Amniotic epithelial cell (primary cell): ENCODE results near the gene STX2.
A peak's percentile ranks its signal among the peaks of the same experiment; 100 is the strongest.
"Not testable (repeated sequence)": the region's sequence is repeated elsewhere in the genome, so short reads cannot be mapped to it uniquely, and the experiment has no call there.

Experiments
- DNase-seq: peaks from one replicate; pipeline ENCODE4 v3.0.0-alpha.2; 2010; ENCODE audit warnings: low read depth

STX2 gene

GRCh38 chr12:130799051-130799450 lies 40.0 kb downstream of the STX2 start:
- DNase-seq: peak; percentile 8

DNA sequence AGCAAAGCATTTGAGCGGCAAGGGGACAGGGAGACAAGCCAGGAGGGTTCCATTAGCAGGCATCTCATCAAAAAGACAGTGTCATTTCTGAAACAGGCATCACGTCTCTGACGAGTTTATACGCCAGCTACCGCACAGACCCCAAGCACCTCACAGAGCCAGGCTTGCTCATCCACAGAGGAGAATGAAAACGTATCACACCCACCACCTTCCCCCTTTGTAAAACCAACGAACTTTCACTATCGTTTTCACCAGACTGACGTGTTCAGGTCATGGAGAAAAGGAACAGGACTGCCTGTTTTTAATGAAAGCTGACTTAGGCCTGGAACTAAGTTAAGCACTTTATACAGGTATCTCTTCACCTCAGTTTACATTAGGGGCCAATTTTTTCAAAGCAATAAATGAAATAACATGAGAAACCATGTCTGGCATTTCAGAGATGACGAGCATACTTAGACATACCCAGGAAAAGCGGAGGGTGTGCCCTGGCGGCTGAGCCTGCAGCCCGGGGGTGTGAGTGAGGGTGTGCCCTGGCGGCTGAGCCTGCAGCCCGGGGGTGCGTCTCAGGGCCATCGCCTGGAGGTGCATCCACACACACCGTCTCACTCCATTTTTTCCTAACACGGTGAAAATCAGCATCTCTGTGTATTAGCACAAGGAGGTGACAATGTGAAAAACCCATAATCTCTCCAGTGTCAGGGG lies 41.9 kb downstream of the STX2 start:
- DNase-seq: peak; percentile 8

DNA sequence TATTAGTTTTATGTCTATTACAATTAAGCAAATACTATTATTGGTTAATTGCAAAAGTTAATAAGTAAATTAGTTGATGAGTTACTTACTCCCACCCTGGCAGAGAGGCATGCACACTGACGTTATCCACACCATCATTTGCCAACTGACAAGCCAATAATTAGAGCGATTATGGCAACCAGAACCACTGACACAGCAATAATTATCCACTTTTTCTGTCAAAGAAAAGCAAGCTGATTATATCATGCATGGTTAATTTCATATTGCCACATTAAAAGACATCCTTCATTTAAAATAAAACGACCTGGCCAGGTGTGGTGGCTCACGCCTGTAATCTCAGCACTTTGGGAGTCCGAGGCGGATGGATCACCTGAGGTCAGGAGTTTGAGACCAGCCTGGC lies 43.1 kb downstream of the STX2 start:
- DNase-seq: no peak

- DNase-seq: no peak
Measured at GRCh38 chr12:130793554-130793849, 45.5 kb downstream of the STX2 start.

GRCh38 chr12:130792821-130793553 lies 46.1 kb downstream of the STX2 start:
- no peak for DNase-seq

- peak; percentile 14 for DNase-seq
Measured at GRCh38 chr12:130791629-130792028, 47.4 kb downstream of the STX2 start.

DNA sequence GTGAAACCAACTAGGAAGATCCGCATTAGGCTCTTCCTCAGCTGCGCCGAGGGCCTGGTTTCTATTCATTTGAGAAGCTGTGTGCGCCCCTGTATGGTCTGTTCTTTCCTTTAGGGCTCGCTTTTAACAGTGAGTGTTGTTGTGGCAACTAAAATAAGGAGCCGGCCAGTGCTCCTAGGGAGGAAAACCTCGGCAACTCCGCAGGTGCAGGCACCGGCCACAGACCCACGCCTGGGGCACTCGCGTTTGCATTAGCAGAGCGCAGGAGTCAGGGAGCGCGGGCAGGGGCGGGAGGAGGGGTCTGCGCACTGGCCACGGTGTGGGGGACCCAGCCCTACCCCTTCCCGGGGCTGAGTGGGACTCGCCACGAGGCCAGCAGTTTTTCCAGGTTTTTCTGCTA lies 50.5 kb downstream of the STX2 start:
- no peak for DNase-seq

DNA sequence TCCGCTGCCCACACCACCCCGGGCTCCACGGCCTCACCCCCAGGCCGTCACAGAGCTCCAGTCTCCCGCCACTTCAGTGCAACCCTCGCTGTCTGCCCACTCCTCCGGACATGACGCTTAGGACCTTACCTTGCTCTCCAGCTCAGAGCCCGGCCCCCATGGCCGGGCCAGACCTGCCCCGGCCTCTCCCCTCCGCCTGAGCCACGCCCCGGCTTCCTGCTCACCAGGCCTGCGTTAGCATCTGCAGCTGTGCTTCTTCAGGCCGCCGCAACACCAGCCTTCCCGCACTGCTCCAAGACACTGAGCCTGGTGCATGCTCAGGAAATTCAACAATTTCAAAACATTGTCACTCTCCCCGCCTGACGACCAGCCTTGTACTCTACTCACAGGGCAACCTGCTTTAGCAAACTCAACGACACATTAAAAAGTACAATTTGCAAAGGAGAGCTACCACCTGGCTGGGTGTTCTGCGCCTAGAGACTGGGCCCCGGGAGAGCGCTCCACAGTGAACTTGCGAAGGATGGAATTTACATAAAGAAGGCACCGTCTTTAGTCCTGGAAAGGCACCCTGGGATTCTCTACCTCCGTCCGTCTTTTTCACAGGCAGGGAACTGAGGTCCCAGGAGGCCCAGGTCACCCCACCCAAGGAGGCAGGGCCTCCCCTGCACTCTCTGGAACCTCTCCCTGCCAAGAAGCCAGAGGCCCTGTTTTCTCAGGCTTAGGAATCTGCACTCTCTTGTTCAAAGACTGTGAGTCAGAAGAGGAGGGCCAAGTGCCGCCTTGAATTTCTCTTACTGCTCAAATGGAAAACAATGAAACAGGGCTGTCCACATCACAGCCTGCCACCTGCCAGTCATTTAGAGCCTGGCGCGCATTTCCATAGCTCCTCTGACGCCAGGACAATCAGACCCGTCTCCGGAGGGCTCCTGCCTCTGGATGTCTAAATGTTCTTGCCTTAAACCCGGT lies 51.3 kb downstream of the STX2 start:
- peak; percentile 72 for DNase-seq

- DNase-seq: no peak
Measured at GRCh38 chr12:130787041-130787440, 52.0 kb downstream of the STX2 start.

DNA sequence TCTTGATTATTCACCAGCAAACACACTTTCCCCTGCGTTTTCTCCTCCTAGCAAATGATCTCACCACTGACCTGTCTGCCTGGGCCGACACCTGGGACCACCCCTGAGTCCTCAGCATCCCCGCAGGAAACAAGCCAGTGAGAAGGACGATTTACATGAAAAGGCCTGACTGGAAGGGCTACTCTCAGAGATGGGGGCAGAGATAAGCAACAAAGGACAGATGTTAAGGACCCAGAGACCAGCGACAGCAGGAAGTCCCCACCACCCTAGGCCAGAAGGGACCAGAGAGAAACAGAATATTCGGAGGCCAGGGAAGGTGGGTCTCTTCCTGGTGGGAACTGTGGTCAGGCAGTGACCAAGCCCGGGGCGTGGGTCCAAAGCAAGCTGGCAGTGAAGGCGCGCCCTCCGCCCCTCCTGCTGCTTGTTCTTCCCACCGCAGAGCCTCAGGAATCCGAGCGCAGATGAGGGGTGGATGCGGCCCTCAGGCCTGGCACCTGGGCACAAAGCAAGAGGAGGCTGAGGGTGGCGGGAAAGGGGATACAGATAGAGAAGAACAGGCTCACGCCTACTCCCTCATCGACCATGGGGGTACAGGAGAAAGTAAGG lies 55.8 kb downstream of the STX2 start:
- no peak for DNase-seq

DNA sequence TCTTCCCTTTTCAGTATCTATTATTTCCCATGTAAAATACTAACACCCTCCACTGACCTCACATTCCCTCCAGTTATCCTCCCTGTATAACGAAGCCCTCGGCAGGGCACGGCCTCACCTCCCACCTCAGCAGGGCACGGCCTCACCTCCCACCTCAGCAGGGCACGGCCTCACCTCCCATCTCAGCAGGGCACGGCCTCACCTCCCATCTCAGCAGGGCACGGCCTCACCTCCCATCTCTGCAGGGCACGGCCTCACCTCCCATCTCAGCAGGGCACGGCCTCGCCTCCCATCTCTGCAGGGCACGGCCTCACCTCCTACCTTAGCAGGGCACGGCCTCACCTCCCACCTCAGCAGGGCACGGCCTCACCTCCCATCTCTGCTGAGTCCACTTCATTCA lies 56.8 kb downstream of the STX2 start:
- not testable (repeated sequence) for DNase-seq

- DNase-seq: no peak
Measured at GRCh38 chr12:130780880-130781575, 58.0 kb downstream of the STX2 start.

DNA sequence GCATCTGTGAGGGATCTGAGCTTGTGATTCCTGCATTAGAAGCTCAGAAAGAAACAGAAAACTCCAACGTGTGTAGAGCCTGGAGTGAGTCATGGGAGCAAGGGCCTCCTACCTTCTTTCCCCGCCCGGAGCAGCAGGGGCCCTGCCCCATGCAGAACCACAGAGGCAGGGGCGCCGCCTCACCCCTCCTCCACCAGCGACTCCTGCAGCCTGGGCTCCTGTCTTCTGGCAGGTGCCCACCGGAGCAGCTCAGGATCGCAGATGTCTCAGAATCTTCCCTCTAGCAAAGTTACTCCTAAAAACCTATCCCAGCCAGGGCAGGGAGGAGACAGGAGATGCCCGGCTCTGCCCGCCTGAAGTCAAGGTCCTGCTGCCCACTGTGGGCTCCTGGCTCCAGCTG lies 58.7 kb downstream of the STX2 start:
- no peak for DNase-seq

GRCh38 chr12:130778776-130779175 lies 60.3 kb downstream of the STX2 start:
- DNase-seq: no peak

GRCh38 chr12:130776857-130777339 lies 62.2 kb downstream of the STX2 start:
- DNase-seq: no peak

GRCh38 chr12:130775953-130776856 lies 62.8 kb downstream of the STX2 start:
- peak; percentile 79 for DNase-seq

GRCh38 chr12:130770413-130771028 lies 68.5 kb downstream of the STX2 start:
- no peak for DNase-seq

DNA sequence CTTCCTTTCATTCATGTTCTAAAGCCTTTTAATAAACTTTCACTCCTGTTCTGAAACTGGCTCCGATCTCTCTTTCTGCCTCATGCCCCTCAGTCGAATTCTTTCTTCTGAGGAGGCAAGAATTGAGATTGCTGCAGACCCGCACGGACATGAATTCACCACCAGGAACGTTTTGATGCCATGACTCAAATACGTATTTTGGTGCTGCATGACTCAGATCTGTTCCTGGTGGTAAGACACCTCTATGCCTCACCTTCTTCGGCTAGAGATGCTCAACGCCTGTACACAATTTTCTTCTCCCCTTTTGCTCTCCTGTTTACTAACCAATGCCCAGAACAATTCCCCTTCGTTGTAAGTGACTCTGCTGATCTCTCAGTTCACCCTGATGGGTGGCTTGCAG lies 70.9 kb downstream of the STX2 start:
- no peak for DNase-seq

- no peak for DNase-seq
Measured at GRCh38 chr12:130766470-130766869, 72.6 kb downstream of the STX2 start.

DNA sequence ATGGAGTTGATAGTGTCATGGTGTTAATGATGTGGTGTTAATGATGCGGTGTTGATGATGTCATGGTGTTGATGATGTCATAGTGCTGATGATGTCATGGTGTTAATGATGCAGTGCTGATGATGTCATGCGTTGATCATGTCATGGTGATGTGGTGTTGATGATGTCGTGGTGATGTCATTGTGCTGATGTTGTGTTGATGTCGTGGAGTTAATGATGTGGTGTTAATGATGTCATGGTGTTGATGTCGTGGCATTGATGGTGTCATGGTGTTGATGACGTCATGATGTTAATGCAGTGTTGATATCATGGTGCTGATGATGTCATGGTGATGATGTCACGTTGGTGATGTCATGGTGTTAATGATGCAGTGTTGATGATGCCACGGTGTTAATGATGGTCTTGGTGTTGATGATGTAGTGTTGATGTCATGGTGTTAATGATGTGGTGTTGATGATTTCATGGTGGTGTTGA lies 73.8 kb downstream of the STX2 start:
- peak; percentile 32 for DNase-seq
